Trophoblast cell (in vitro differentiated cells and primary cell): ENCODE measurements around the gene SFTPB.

Experiments
- DNase-seq, 2 donors: peaks; one replicate each; pipeline ENCODE4 v3.0.0-alpha.2; 2016
- H2AFZ ChIP-seq: 2 replicates; pipeline ENCODE4 v1.6.1; 2013; ENCODE audit warnings: low read length, moderate library complexity, mild to moderate bottlenecking; ENCODE audit not compliant: insufficient read depth, poor library complexity
- H2AK5ac ChIP-seq: 2 replicates; pipeline ENCODE4 v1.6.1; 2013; ENCODE audit warnings: mild to moderate bottlenecking, low read length
- H2BK120ac ChIP-seq: 2 replicates; pipeline ENCODE4 v1.6.1; 2013; ENCODE audit warnings: low read length, mild to moderate bottlenecking, moderate library complexity; ENCODE audit not compliant: insufficient read depth, poor library complexity
- H2BK12ac ChIP-seq: 2 replicates; pipeline ENCODE4 v1.6.1; 2013; ENCODE audit warnings: mild to moderate bottlenecking, low read length, moderate library complexity
- H2BK5ac ChIP-seq: 2 replicates; pipeline ENCODE4 v1.6.1; 2013; ENCODE audit warnings: low read length, low read depth, moderate library complexity, mild to moderate bottlenecking; ENCODE audit not compliant: poor library complexity
- H3K14ac ChIP-seq: 2 replicates; pipeline ENCODE4 v1.6.1; 2013; ENCODE audit warnings: mild to moderate bottlenecking, low read length
- H3K18ac ChIP-seq: 2 replicates; pipeline ENCODE4 v1.6.1; 2013; ENCODE audit warnings: mild to moderate bottlenecking, low read length
- H3K23ac ChIP-seq: 2 replicates; pipeline ENCODE4 v1.6.1; 2013; ENCODE audit warnings: low read length
- H3K27ac ChIP-seq: 2 replicates; pipeline ENCODE4 v1.5.1; 2013; ENCODE audit warnings: low read depth, mild to moderate bottlenecking, inconsistent platforms, low read length, moderate library complexity
- H3K27me3 ChIP-seq: 2 replicates; pipeline ENCODE4 v1.6.1; 2013; ENCODE audit warnings: inconsistent platforms, mild to moderate bottlenecking, low read length, moderate library complexity; ENCODE audit not compliant: insufficient read depth
- H3K36me3 ChIP-seq, 2 experiments: 1 replicate in 1 of 2; 2 replicates in 1 of 2; pipeline ENCODE4 v1.6.1; 2013; ENCODE audit warnings: low read length in 2 of 2, mild to moderate bottlenecking in 2 of 2, moderate library complexity in 1 of 2; ENCODE audit not compliant: insufficient read depth in 2 of 2, control insufficient read depth in 1 of 2
- H3K4ac ChIP-seq: 2 replicates; pipeline ENCODE4 v1.6.1; 2013; ENCODE audit warnings: low read depth, mild to moderate bottlenecking, low read length, moderate library complexity
- H3K4me1 ChIP-seq, 2 experiments: 1 replicate in 1 of 2; 2 replicates in 1 of 2; pipeline ENCODE4 v1.6.1; 2013; ENCODE audit warnings: low read length in 2 of 2, mild to moderate bottlenecking in 2 of 2, moderate library complexity in 1 of 2; ENCODE audit not compliant: insufficient read depth in 2 of 2, control insufficient read depth in 1 of 2
- H3K4me2 ChIP-seq: 2 replicates; pipeline ENCODE4 v1.6.1; 2013; ENCODE audit warnings: inconsistent platforms, mild to moderate bottlenecking, low read length, moderate library complexity
- H3K4me3 ChIP-seq: 2 replicates; pipeline ENCODE4 v1.5.1; 2013; ENCODE audit warnings: mild to moderate bottlenecking, low read depth, low read length, inconsistent platforms
- H3K79me1 ChIP-seq: one replicate; pipeline ENCODE4 v1.6.1; 2013; ENCODE audit warnings: low read length
- H3K79me2 ChIP-seq: 2 replicates; pipeline ENCODE4 v1.6.1; 2013; ENCODE audit warnings: low read length, mild to moderate bottlenecking; ENCODE audit not compliant: control insufficient read depth, insufficient read depth, poor library complexity
- H3K9ac ChIP-seq: 2 replicates; pipeline ENCODE4 v1.6.1; 2013; ENCODE audit warnings: mild to moderate bottlenecking, low read length
- H3K9me3 ChIP-seq: 2 replicates; pipeline ENCODE4 v1.6.1; 2013; ENCODE audit warnings: low read depth, mild to moderate bottlenecking, control low read depth, inconsistent platforms, low read length; ENCODE audit not compliant: insufficient read depth
- H4K12ac ChIP-seq: 2 replicates; pipeline ENCODE4 v1.6.1; 2013; ENCODE audit warnings: low read depth, mild to moderate bottlenecking, low read length, moderate library complexity
- H4K8ac ChIP-seq: 2 replicates; pipeline ENCODE4 v1.6.1; 2013; ENCODE audit warnings: low read depth, mild to moderate bottlenecking, low read length, moderate library complexity
- H4K91ac ChIP-seq: one replicate; pipeline ENCODE4 v1.6.1; 2013; ENCODE audit warnings: low read depth, mild to moderate bottlenecking, low read length, moderate library complexity
- WGBS: extraction: QIAGEN DNeasy Blood & Tissue Kit; methylation state at CpG from one replicate; pipeline ENCODE4 v1.1.7; 2013; ENCODE audit warnings: missing lambda C conversion rate; ENCODE audit not compliant: insufficient read length, insufficient coverage; ENCODE audit errors: extremely low coverage; 5-methylcytosine and 5-hydroxymethylcytosine counted together

Gene SFTPB

GRCh38 chr2:85711578-85712060 lies 43.6 kb upstream of the SFTPB start:
- H3K9me3 ChIP-seq, result peaks cover 4% of the 10 kb centered on the region
- H3K23ac ChIP-seq, result no peak overlapping the region
- peak overlapping the region; percentile 35 for H2BK120ac ChIP-seq
- no peak overlapping the region for H4K8ac ChIP-seq
- no CpG with 5 or more reads among the region's 8 CpGs for WGBS
- H3K18ac ChIP-seq, result no peak overlapping the region
- H2BK5ac ChIP-seq, result peak overlapping the region; percentile 26
- H3K36me3 ChIP-seq, result no peaks in the 10 kb centered on the region
- no peak overlapping the region for H2BK12ac ChIP-seq
- H3K4me1 ChIP-seq, result peaks cover 16 to 17% of the 10 kb centered on the region in 2 experiments
- no peak overlapping the region for H3K14ac ChIP-seq
- peak overlapping the region; percentile 37 for H4K91ac ChIP-seq
- no peak overlapping the region for H2AK5ac ChIP-seq
- H3K79me1 ChIP-seq, result peaks cover 8% of the 10 kb centered on the region
- no peak overlapping the region for H4K12ac ChIP-seq
- no peak overlapping the region for H3K4me3 ChIP-seq
- H3K27ac ChIP-seq, result no peak overlapping the region
- H2AFZ ChIP-seq, result no peak overlapping the region
- no peak overlapping the region for H3K4me2 ChIP-seq
- no peaks in the 10 kb centered on the region for H3K27me3 ChIP-seq
- no peak overlapping the region for H3K9ac ChIP-seq
- H3K79me2 ChIP-seq, result no peaks in the 10 kb centered on the region
- DNase-seq, result peak in 1 of 2 donors; percentile 59
- no peak overlapping the region for H3K4ac ChIP-seq

- H4K8ac ChIP-seq, result no peak overlapping the region
- H2AK5ac ChIP-seq, result no peak overlapping the region
- no peak overlapping the region for H3K23ac ChIP-seq
- peak overlapping the region; percentile 37 for H4K91ac ChIP-seq
- H3K4me3 ChIP-seq, result no peak overlapping the region
- peaks cover 14 to 16% of the 10 kb centered on the region in 2 experiments for H3K4me1 ChIP-seq
- H2BK120ac ChIP-seq, result no peak overlapping the region
- WGBS, result no CpG with 5 or more reads among the region's 19 CpGs
- H3K18ac ChIP-seq, result no peak overlapping the region
- peaks cover 4% of the 10 kb centered on the region for H3K9me3 ChIP-seq
- no peaks in the 10 kb centered on the region for H3K36me3 ChIP-seq
- no peak overlapping the region for H2BK12ac ChIP-seq
- no peaks in the 10 kb centered on the region for H3K27me3 ChIP-seq
- H2AFZ ChIP-seq, result no peak overlapping the region
- no peak overlapping the region for H3K14ac ChIP-seq
- no peak overlapping the region for H3K9ac ChIP-seq
- H3K4ac ChIP-seq, result no peak overlapping the region
- H2BK5ac ChIP-seq, result peak overlapping the region; percentile 26
- H3K79me1 ChIP-seq, result peaks cover 7% of the 10 kb centered on the region
- H3K4me2 ChIP-seq, result no peak overlapping the region
- DNase-seq, result no peak
- H4K12ac ChIP-seq, result no peak overlapping the region
- H3K79me2 ChIP-seq, result no peaks in the 10 kb centered on the region
- no peak overlapping the region for H3K27ac ChIP-seq
These were observed 42.9 kb upstream of the SFTPB start for GRCh38 chr2:85710687-85711577.

- H3K9ac ChIP-seq, result no peak overlapping the region
- H3K79me2 ChIP-seq, result no peaks in the 10 kb centered on the region
- peaks cover 7% of the 10 kb centered on the region for H3K79me1 ChIP-seq
- no peak overlapping the region for H4K12ac ChIP-seq
- H3K18ac ChIP-seq, result no peak overlapping the region
- H4K91ac ChIP-seq, result no peak overlapping the region
- H3K4me3 ChIP-seq, result no peak overlapping the region
- no peak overlapping the region for H3K27ac ChIP-seq
- no peak overlapping the region for H3K4me2 ChIP-seq
- no peak overlapping the region for H2AK5ac ChIP-seq
- no peak overlapping the region for H3K4ac ChIP-seq
- H3K23ac ChIP-seq, result no peak overlapping the region
- no peak overlapping the region for H4K8ac ChIP-seq
- WGBS, result no CpG with 5 or more reads among the region's 4 CpGs
- H2BK5ac ChIP-seq, result no peak overlapping the region
- no peak overlapping the region for H2BK12ac ChIP-seq
- no peak overlapping the region for H2AFZ ChIP-seq
- H3K36me3 ChIP-seq, result no peaks in the 10 kb centered on the region
- H3K9me3 ChIP-seq, result peaks cover 4% of the 10 kb centered on the region
- H2BK120ac ChIP-seq, result no peak overlapping the region
- DNase-seq, result no peak
- H3K27me3 ChIP-seq, result no peaks in the 10 kb centered on the region
- no peak overlapping the region for H3K14ac ChIP-seq
- peaks cover 19 to 20% of the 10 kb centered on the region in 2 experiments for H3K4me1 ChIP-seq
These were observed 41.4 kb upstream of the SFTPB start for GRCh38 chr2:85709401-85709811.

- Histone ChIP-seq H3K36me3 (no peaks in the 10 kb centered on the region), H4K12ac (no peak overlapping the region), H3K4ac (no peak overlapping the region), H3K27ac (no peak overlapping the region), H3K9ac (no peak overlapping the region), H2BK120ac (no peak overlapping the region), H3K4me3 (no peak overlapping the region), H3K27me3 (no peaks in the 10 kb centered on the region), H3K79me2 (no peaks in the 10 kb centered on the region), H2BK5ac (no peak overlapping the region), H2AFZ (no peak overlapping the region), H3K4me2 (no peak overlapping the region), H3K18ac (no peak overlapping the region), H3K9me3 (no peaks in the 10 kb centered on the region), H4K91ac (no peak overlapping the region), H2BK12ac (no peak overlapping the region), H3K79me1 (peaks cover 7% of the 10 kb centered on the region), H2AK5ac (no peak overlapping the region), H4K8ac (no peak overlapping the region), H3K14ac (no peak overlapping the region), H3K4me1 (peaks cover 19 to 20% of the 10 kb centered on the region in 2 experiments), H3K23ac (no peak overlapping the region)
- DNase-seq, result no peak
- WGBS, result no CpG with 5 or more reads among the region's 1 CpG
These were observed 40.6 kb upstream of the SFTPB start for GRCh38 chr2:85708641-85709040.
